Heart left ventricle (tissue), 16 donors: ENCODE measurements around the gene SEMA5B. TPM values are rescaled to one million over a fixed set of nuclear protein-coding genes. Genes with fewer than 3 reads are reported as not detected.

ENCODE experiments used
- ATAC-seq, 4 donors: fragments of 200-7000 bp; cut with Tn5 transposase; one replicate each; pipeline ENCODE4 v1.9.1; 2020 to 2022; ENCODE audit warnings: moderate library complexity in 4 of 4, mild to moderate bottlenecking in 3 of 4, moderate number of reproducible peaks in 1 of 4
- DNase-seq, 5 donors: peaks; one replicate each; pipeline ENCODE4 v3.0.0-alpha.2; 2020
- H3K27ac ChIP-seq, 12 donors: fragments of 200-600 bp; sonication (generic) in 4 of 12; one replicate each; pipeline versions ENCODE4 v1.5.0 to v1.8.0; 2016 to 2022; ENCODE audit warnings: mild to moderate bottlenecking in 2 of 12
- H3K27me3 ChIP-seq, 9 donors: fragments of 200-600 bp; sonication (generic) in 2 of 9; one replicate each; pipeline versions ENCODE4 v1.5.1 to v1.8.0; 2016 to 2022; ENCODE audit warnings: mild to moderate bottlenecking in 3 of 9
- H3K36me3 ChIP-seq, 9 donors: fragments of 200-600 bp; sonication (generic) in 2 of 9; one replicate each; pipeline versions ENCODE4 v1.5.0 to v1.8.0; 2018 to 2022; ENCODE audit warnings: mild to moderate bottlenecking in 2 of 9
- H3K4me1 ChIP-seq, 12 donors: fragments of 200-600 bp; sonication (generic) in 4 of 12; one replicate each; pipeline versions ENCODE4 v1.5.0 to v1.8.0; 2016 to 2022; ENCODE audit warnings: mild to moderate bottlenecking in 3 of 12
- H3K4me3 ChIP-seq, 12 donors: fragments of 200-600 bp; sonication (generic) in 4 of 12; one replicate each; pipeline versions ENCODE4 v1.5.0 to v1.8.0; 2017 to 2022; ENCODE audit warnings: mild to moderate bottlenecking in 9 of 12, moderate library complexity in 4 of 12
- H3K9me3 ChIP-seq, 12 donors: fragments of 200-600 bp; sonication (generic) in 4 of 12; one replicate each; pipeline versions ENCODE4 v1.5.0 to v1.8.0; 2016 to 2022; ENCODE audit warnings: mild to moderate bottlenecking in 1 of 12
- CTCF ChIP-seq, 12 donors: fragments of 200-600 bp; sonication (generic) in 4 of 12; IDR thresholded peaks; one replicate each; pipeline versions ENCODE4 v1.5.0 to v1.8.0; 2018 to 2022; ENCODE audit warnings: antibody characterized with exemption in 12 of 12, mild to moderate bottlenecking in 5 of 12
- POLR2A ChIP-seq, 2 donors: fragments of 450-650 bp; IDR thresholded peaks; one replicate each; pipeline ENCODE4 v1.6.1; 2017; ENCODE audit warnings: antibody characterized with exemption in 2 of 2, mild to moderate bottlenecking in 2 of 2, moderate library complexity in 2 of 2
- WGBS, 4 donors: extraction: QIAGEN DNeasy Blood & Tissue Kit in 2 of 4; methylation state at CpG; one replicate each; pipeline versions ENCODE4 v1.1.5 to v1.1.7; 2013 to 2018; 5-methylcytosine and 5-hydroxymethylcytosine counted together
- intact Hi-C, 10 donors: fragments of 100-400 bp; cut with DNase I; formaldehyde crosslinking; loops; one replicate each; pipeline versions ENCODE4 v1.11.1 to v1.14.2; 2022
- polyA plus RNA-seq, 2 donors: library from polyadenylated mRNA; stranded (reverse); fragments of 200-250 nt; gene quantifications; one replicate each; pipeline ENCODE4 v1.2.3, GENCODE V29; 2013
- total RNA-seq, 9 donors: library from RNA; depleted of rRNA in 2 of 9; stranded (reverse); fragments of >200 nt in 2 of 9; fragmentation: NEBNext Ultra II Directional in 3 of 9; extraction: Animal tissue kit (Norgen Biotek cat#: 25700) in 3 of 9; gene quantifications; one replicate each; pipeline versions ENCODE4 v1.1.0 to v1.2.4, GENCODE V29; 2016 to 2023
- donor health status: ischemic (EF 13 %, LVEDD 7.1; RV severe dilation, severe dysfunction).
- donor health status: healthy with polysubstance abuse.
- donor health status: DM: no; HTN: yes; CAD: no.
- donor health status: DM: no; HTN: no; CAD: no.
- donor health status: ischemic (EF 25% LVEDD 6.9; RV normal size, moderate dysfunction).
- donor health status: ischemic (EF 25% LVEDD 5.7; RV mildly dilated, moderate dysfunction).
- donor health status: healthy.
- donor health status: DM: yes; HTN: yes; CAD: no.
- donor health status: ischemic (EF 35%, LVEDD 5.7; RV mildly dilated, moderate dysfunction).
- donor health status: nonischemic (EF 11% LVEDD 7.7; RV severe dilation, severe dysfunction).
- donor health status: DM: yes; HTN: yes; CAD: no.
- donor health status: PGD.
- donor health status: ischemic (EF 29% LVEDD 5.4; RV normal size, mild dysfunction).
- donor health status: nonischemic (EF 23%, LVEDD 6.1; RV moderate dilation, normal function).

Gene SEMA5B
- total and polyA plus RNA-seq, 11 donors = 2.2 to 16.7 (median 7.0) TPM

GRCh38 chr3:122938783-122939425 lies 88.7 kb downstream of the SEMA5B start:
- intact Hi-C loops = no loop called here
- WGBS, 4 donors = 86 to 96% (median 92%) methylated on average over 9 of the region's 9 CpGs
- H3K9me3 ChIP-seq = no peaks in the 10 kb centered on the region
- no peak for TF ChIP-seq POLR2A (IDR thresholded peaks at IDR 0.05)
- TF ChIP-seq CTCF (IDR thresholded peaks at IDR 0.05) = no peak
- ATAC-seq (no peak), DNase-seq (peak in 1 of 5 donors; percentile 39)
- H3K4me1 ChIP-seq = peaks cover 0 to 27% (median 11%) of the 10 kb centered on the region in 12 donors
- no peak overlapping the region for H3K4me3 ChIP-seq
- no peaks in the 10 kb centered on the region for H3K36me3 ChIP-seq
- H3K27ac ChIP-seq = no peak overlapping the region
- no peaks in the 10 kb centered on the region for H3K27me3 ChIP-seq

- no peak for DNase-seq
- ATAC-seq = no peak
- no peaks in the 10 kb centered on the region for H3K9me3 ChIP-seq
- whole genome bisulfite sequencing, 4 donors = 89 to 94% (median 91%) methylated on average over 4 of the region's 4 CpGs
- H3K4me3 ChIP-seq = no peak overlapping the region
- H3K27me3 ChIP-seq = no peaks in the 10 kb centered on the region
- intact Hi-C loops = no loop called here
- no peak overlapping the region for H3K27ac ChIP-seq
- TF ChIP-seq CTCF (IDR thresholded peaks at IDR 0.05) = no peak
- TF ChIP-seq POLR2A (IDR thresholded peaks at IDR 0.05) = no peak
- no peaks in the 10 kb centered on the region for H3K36me3 ChIP-seq
- peaks cover 0 to 27% (median 4%) of the 10 kb centered on the region in 12 donors for H3K4me1 ChIP-seq
Observed at GRCh38 chr3:122937745-122938144, 89.8 kb downstream of the SEMA5B start.

- TF ChIP-seq CTCF (IDR thresholded peaks at IDR 0.05) = no peak
- TF ChIP-seq POLR2A (IDR thresholded peaks at IDR 0.05) = no peak
- Histone ChIP-seq H3K27ac (no peak overlapping the region), H3K4me3 (no peak overlapping the region), H3K4me1 (peaks cover 0 to 27% (median 3%) of the 10 kb centered on the region in 12 donors), H3K9me3 (no peaks in the 10 kb centered on the region), H3K27me3 (no peaks in the 10 kb centered on the region), H3K36me3 (no peaks in the 10 kb centered on the region)
- ATAC-seq (peak in 2 of 4 donors; percentile 21 to 51), DNase-seq (no peak)
- intact Hi-C loops = no loop called here
- 79 to 96% (median 84%) methylated on average over 4 to 5 of the region's 5 CpGs for WGBS, 4 donors
Observed at GRCh38 chr3:122936986-122937385, 90.6 kb downstream of the SEMA5B start.

GRCh38 chr3:122936335-122936734 lies 91.2 kb downstream of the SEMA5B start:
- Histone ChIP-seq H3K4me3 (no peak overlapping the region), H3K4me1 (peaks cover 0 to 22% (median 3%) of the 10 kb centered on the region in 12 donors), H3K9me3 (no peaks in the 10 kb centered on the region), H3K27ac (no peak overlapping the region), H3K27me3 (no peaks in the 10 kb centered on the region), H3K36me3 (no peaks in the 10 kb centered on the region)
- TF ChIP-seq CTCF (IDR thresholded peaks at IDR 0.05) (no peak), POLR2A (IDR thresholded peaks at IDR 0.05) (no peak)
- WGBS, 4 donors = 57 to 71% (median 63%) methylated on average over 8 to 9 of the region's 9 CpGs
- DNase-seq (no peak), ATAC-seq (peak in 1 of 4 donors; percentile 16)
- intact Hi-C loops = no loop called here
